Measurements from ENCODE around the gene CD4. TPM values are rescaled to one million over a fixed set of nuclear protein-coding genes. Genes with fewer than 3 reads are reported as not detected.

Gene CD4
- total RNA-seq, 1 donor from 2014 or later: 2.6 TPM

DNA sequence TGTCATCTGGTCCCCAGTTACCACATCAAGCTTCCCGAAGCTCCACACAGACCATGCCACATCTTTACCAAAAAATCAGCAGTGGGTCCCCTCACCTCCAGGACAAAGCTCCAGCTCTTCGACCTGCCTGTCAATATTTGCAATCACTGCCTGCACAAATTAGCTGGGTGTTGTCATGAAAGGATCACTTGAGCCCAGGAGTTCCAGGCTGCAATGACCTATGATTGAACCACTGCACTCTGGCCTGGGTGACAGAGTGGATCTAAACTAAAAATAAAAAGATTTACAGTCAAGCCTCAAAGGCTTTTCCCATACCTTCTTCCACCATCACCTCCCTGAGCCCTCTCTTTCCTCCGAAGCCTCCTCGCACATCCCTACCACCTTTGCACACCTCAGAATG lies 7.2 kb downstream of the CD4 start:
- no peak for DNase-seq (ENCODE audit: low spot score in 2 of 2)
- intact Hi-C loops (cut with DNase I): no loop called here
- Histone ChIP-seq H3K36me3 (no peaks in the 10 kb centered on the region), H3K27ac (no peak overlapping the region), H3K9me3 (no peaks in the 10 kb centered on the region), H3K4me3 (no peak overlapping the region), H3K4me1 (no peaks in the 10 kb centered on the region), H3K27me3 (no peaks in the 10 kb centered on the region)
- TF ChIP-seq, protein P1, sequence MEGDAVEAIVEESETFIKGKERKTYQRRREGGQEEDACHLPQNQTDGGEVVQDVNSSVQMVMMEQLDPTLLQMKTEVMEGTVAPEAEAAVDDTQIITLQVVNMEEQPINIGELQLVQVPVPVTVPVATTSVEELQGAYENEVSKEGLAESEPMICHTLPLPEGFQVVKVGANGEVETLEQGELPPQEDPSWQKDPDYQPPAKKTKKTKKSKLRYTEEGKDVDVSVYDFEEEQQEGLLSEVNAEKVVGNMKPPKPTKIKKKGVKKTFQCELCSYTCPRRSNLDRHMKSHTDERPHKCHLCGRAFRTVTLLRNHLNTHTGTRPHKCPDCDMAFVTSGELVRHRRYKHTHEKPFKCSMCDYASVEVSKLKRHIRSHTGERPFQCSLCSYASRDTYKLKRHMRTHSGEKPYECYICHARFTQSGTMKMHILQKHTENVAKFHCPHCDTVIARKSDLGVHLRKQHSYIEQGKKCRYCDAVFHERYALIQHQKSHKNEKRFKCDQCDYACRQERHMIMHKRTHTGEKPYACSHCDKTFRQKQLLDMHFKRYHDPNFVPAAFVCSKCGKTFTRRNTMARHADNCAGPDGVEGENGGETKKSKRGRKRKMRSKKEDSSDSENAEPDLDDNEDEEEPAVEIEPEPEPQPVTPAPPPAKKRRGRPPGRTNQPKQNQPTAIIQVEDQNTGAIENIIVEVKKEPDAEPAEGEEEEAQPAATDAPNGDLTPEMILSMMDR (IDR thresholded peaks at IDR 0.05): no peak

DNA sequence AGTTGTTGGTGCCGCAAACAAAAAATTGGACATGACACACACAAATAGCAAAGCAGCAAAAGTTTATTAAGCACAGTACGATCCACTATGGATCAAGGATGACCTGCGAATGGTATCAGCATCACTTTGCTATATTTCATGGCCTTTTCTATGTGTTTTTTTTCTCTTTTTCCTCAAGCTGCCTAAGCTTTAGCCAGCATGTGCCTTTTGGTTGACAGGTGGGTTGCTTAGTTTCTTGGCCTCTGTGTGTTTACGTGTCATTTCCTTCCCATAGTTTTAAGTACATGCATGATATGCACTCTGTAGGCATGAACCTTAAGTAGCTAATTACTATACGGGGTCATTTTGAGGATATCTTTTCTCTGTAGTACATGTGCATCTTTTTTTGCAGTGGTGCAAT lies 9.8 kb downstream of the CD4 start:
- TF ChIP-seq, protein P1 (IDR thresholded peaks at IDR 0.05): no peak
- intact Hi-C loops (cut with DNase I): no loop called here

DNA sequence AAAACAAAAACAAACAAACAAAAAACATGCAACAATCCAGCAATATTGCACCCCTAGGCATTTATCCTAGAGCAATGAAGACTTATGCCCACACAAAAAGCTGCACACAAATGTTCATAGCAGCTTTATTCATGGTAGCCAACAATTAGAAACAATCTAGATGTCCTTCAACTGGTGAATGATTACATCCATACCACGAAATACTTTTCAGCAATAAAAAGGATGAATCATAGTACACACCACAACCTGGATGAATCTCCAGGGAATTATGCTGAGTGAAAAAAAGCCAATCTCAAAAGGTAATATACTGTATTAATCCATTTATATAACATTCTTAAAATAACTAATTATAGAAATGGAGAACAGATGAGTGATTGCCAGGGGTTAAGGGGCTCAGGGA lies 17.8 kb downstream of the CD4 start:
- H3K4me3 ChIP-seq: no peak overlapping the region
- H3K27ac ChIP-seq: no peak overlapping the region
- intact Hi-C loops (cut with DNase I): no loop called here

More for the DNA sequence above, 9.8 kb downstream of the CD4 start:
- no peaks in the 10 kb centered on the region for H3K9me3 ChIP-seq
- H3K4me3 ChIP-seq: no peak overlapping the region
- H3K27me3 ChIP-seq: no peaks in the 10 kb centered on the region
- no peak for DNase-seq (ENCODE audit: low spot score in 2 of 2)
- no peaks in the 10 kb centered on the region for H3K36me3 ChIP-seq
- no peak overlapping the region for H3K27ac ChIP-seq
- H3K4me1 ChIP-seq: no peaks in the 10 kb centered on the region

DNA sequence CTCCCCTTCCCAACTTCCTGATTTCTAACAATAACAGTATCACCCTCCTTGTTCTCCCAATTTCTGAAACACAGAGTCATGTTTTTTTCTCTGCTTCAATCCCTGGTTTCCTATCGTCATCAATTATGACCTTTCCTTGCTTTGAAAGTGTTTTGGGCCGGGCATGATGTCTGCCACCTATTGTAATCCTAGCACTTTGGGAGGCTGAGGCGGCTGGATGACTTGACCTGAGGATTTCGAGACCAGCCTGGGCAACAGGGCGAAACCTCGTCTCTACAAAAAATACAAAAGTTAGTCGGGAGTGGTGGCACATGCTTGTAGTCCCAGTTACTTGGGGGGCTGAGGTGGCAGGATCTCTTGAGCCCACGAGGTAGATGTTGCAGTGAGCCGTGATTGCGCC lies 19.7 kb downstream of the CD4 start:
- no peaks in the 10 kb centered on the region for H3K4me1 ChIP-seq
- no peak overlapping the region for H3K4me3 ChIP-seq
- no peaks in the 10 kb centered on the region for H3K36me3 ChIP-seq
- TF ChIP-seq, protein P1 (IDR thresholded peaks at IDR 0.05): no peak
- intact Hi-C loops (cut with DNase I): no loop called here
- no peak overlapping the region for H3K27ac ChIP-seq
- no peak for DNase-seq (ENCODE audit: low spot score in 2 of 2)
- H3K9me3 ChIP-seq: no peaks in the 10 kb centered on the region
- H3K27me3 ChIP-seq: no peaks in the 10 kb centered on the region

More for the DNA sequence above, 17.8 kb downstream of the CD4 start:
- no peaks in the 10 kb centered on the region for H3K9me3 ChIP-seq
- DNase-seq (ENCODE audit: low spot score in 2 of 2): no peak
- H3K4me1 ChIP-seq: no peaks in the 10 kb centered on the region
- H3K27me3 ChIP-seq: no peaks in the 10 kb centered on the region
- no peaks in the 10 kb centered on the region for H3K36me3 ChIP-seq
- TF ChIP-seq, protein P1 (IDR thresholded peaks at IDR 0.05): no peak

DNA sequence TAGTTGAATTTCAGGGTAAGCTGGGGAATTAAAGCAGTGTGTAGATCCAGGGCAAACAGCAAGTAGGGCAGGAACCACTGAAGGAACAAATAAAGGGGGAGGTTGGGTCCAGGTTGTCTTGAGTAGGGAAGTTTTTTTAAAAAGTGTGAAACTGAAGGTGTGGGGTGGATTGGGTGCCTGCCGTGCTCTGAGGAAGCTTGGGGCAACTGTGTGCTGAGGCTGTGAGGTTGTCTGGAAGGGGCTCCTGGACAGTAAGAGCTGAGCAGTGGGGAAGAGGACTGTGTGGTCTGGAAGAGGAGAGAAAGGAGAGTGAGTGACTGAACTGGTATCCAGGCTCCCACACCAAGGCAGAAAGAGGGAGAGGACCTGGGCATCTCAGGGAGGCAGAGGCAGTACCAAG lies 21.4 kb downstream of the CD4 start:
- no peaks in the 10 kb centered on the region for H3K4me1 ChIP-seq
- no peaks in the 10 kb centered on the region for H3K36me3 ChIP-seq
- no peaks in the 10 kb centered on the region for H3K9me3 ChIP-seq
- intact Hi-C loops (cut with DNase I): no loop called here
- no peak overlapping the region for H3K27ac ChIP-seq
- TF ChIP-seq, protein P1 (IDR thresholded peaks at IDR 0.05): no peak
- no peak overlapping the region for H3K4me3 ChIP-seq
- no peak for DNase-seq (ENCODE audit: low spot score in 2 of 2)
- H3K27me3 ChIP-seq: no peaks in the 10 kb centered on the region

DNA sequence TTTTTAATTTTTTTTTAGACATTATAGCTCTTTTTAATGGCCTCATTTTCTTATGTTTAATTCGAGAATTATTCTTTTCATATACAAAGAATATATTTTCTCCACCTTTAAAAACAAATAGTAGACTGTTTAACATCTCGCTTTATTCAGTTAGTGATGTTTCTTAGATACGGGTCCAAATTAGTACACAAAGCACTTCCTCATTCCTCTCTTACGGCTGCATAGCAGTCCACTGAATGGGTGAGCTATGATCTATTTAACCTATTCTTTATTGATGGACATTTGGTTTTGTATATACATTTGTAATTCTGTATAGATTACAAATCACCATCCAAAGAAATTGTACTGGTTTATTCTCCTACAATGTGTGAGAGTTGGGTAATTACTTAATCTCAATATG lies 24.0 kb downstream of the CD4 start:
- no peaks in the 10 kb centered on the region for H3K36me3 ChIP-seq
- H3K27me3 ChIP-seq: no peaks in the 10 kb centered on the region
- TF ChIP-seq, protein P1 (IDR thresholded peaks at IDR 0.05): no peak
- no peak for DNase-seq (ENCODE audit: low spot score in 2 of 2)
- no peaks in the 10 kb centered on the region for H3K9me3 ChIP-seq
- no peak overlapping the region for H3K27ac ChIP-seq
- intact Hi-C loops (cut with DNase I): no loop called here
- no peaks in the 10 kb centered on the region for H3K4me1 ChIP-seq
- no peak overlapping the region for H3K4me3 ChIP-seq
